Ureter (tissue), 1 donor: Measurements from ENCODE around the gene DENND6A. TPM values are rescaled to one million over a fixed set of nuclear protein-coding genes. Genes with fewer than 3 reads are reported as not detected.
A peak's percentile ranks its signal among the peaks of the same experiment; 100 is the strongest.
"Not testable (repeated sequence)": the region's sequence is repeated elsewhere in the genome, so short reads cannot be mapped to it uniquely, and the experiment has no call there.

Experiments used
- DNase-seq: peaks from one replicate; pipeline ENCODE4 v3.0.0-alpha.2; 2020; ENCODE audit warnings: low spot score
- total RNA-seq: library from RNA; stranded (reverse); gene quantifications from one replicate; pipeline ENCODE4 v1.2.4, GENCODE V29; 2023
- donor health status: DM: yes; HTN: yes; CAD: no.

DENND6A gene
- 50.9 TPM for total RNA-seq

GRCh38 chr3:57692396-57693147, at the start of gene DENND6A:
Gene DENND6A, minus strand, starts transcription at chr3:57693077. Its CDS starts 59 bp downstream, at chr3:57693018.
- peak; percentile 97 for DNase-seq

- no peak for DNase-seq
These were observed 47.1 kb upstream of the DENND6A start for GRCh38 chr3:57740027-57740426.

- no peak for DNase-seq
These were observed 45.5 kb upstream of the DENND6A start for GRCh38 chr3:57738391-57738790.

GRCh38 chr3:57737840-57738239, 45.0 kb upstream of the DENND6A start:
- DNase-seq: no peak

GRCh38 chr3:57735405-57735804, 42.5 kb upstream of the DENND6A start:
- no peak for DNase-seq

GRCh38 chr3:57733790-57734189, 40.9 kb upstream of the DENND6A start:
- no peak for DNase-seq

- no peak for DNase-seq
These were observed 38.4 kb upstream of the DENND6A start for GRCh38 chr3:57731311-57731710.

- no peak for DNase-seq
These were observed 37.8 kb upstream of the DENND6A start for GRCh38 chr3:57730682-57731081.

GRCh38 chr3:57729334-57730045, 36.6 kb upstream of the DENND6A start:
- DNase-seq: no peak

GRCh38 chr3:57727106-57727505, 34.2 kb upstream of the DENND6A start:
- DNase-seq: no peak

GRCh38 chr3:57726397-57726796, 33.5 kb upstream of the DENND6A start:
- DNase-seq: no peak

GRCh38 chr3:57718118-57718517, 25.2 kb upstream of the DENND6A start:
- DNase-seq: no peak

- DNase-seq: no peak
These were observed 24.5 kb upstream of the DENND6A start for GRCh38 chr3:57717205-57717868.

GRCh38 chr3:57715686-57716085, 22.8 kb upstream of the DENND6A start:
- DNase-seq: no peak

- DNase-seq: no peak
These were observed 16.7 kb upstream of the DENND6A start for GRCh38 chr3:57709559-57709958.

GRCh38 chr3:57709031-57709430, 16.2 kb upstream of the DENND6A start:
- no peak for DNase-seq

GRCh38 chr3:57706462-57706861, 13.6 kb upstream of the DENND6A start:
- DNase-seq: no peak

GRCh38 chr3:57705351-57705750, 12.5 kb upstream of the DENND6A start:
- not testable (repeated sequence) for DNase-seq

- DNase-seq: no peak
These were observed 8.9 kb upstream of the DENND6A start for GRCh38 chr3:57701781-57702180.

GRCh38 chr3:57700737-57701136, 7.9 kb upstream of the DENND6A start:
- DNase-seq: no peak

- no peak for DNase-seq
These were observed 6.7 kb upstream of the DENND6A start for GRCh38 chr3:57699591-57699990.

- no peak for DNase-seq
These were observed 4.0 kb upstream of the DENND6A start for GRCh38 chr3:57696801-57697321.
